Progenitor cell of endocrine pancreas (in vitro differentiated cells): ENCODE measurements around the gene ZNF439. TPM values are rescaled to one million over a fixed set of nuclear protein-coding genes. Genes with fewer than 3 reads are reported as not detected.
"Not testable (repeated sequence)": the region's sequence is repeated elsewhere in the genome, so short reads cannot be mapped to it uniquely, and the experiment has no call there.

ENCODE experiments used
- DNase-seq: peaks from one replicate; pipeline ENCODE4 v3.0.0; 2021; ENCODE audit warnings: low spot score; ENCODE audit not compliant: unreplicated experiment
- H3K27ac Mint-ChIP-seq: 2 replicates; pipeline ENCODE4 v1.8.0; 2021; ENCODE audit warnings: mild to moderate bottlenecking, moderate library complexity, mixed read lengths
- H3K27me3 Mint-ChIP-seq: 2 replicates; pipeline ENCODE4 v1.8.0; 2021; ENCODE audit warnings: mixed read lengths
- H3K36me3 Mint-ChIP-seq: 2 replicates; pipeline ENCODE4 v1.8.0; 2022; ENCODE audit warnings: mixed read lengths; ENCODE audit not compliant: insufficient read depth
- H3K4me1 Mint-ChIP-seq: 2 replicates; pipeline ENCODE4 v1.8.0; 2021; ENCODE audit warnings: low read depth, mixed read lengths
- H3K4me3 Mint-ChIP-seq: 2 replicates; pipeline ENCODE4 v1.8.0; 2021; ENCODE audit warnings: low read depth, mild to moderate bottlenecking, moderate library complexity, mixed read lengths
- H3K9me3 Mint-ChIP-seq: 2 replicates; pipeline ENCODE4 v1.8.0; 2021; ENCODE audit warnings: low read depth, mixed read lengths
- total RNA-seq: library from RNA; stranded (reverse); gene quantifications from 2 replicates; pipeline ENCODE4 v1.2.1, GENCODE V29; 2021
- TF ChIP-seq, protein P1 (sequence below): fragments of 200-600 bp; sonication (generic); IDR thresholded peaks from one replicate; pipeline ENCODE4 v1.5.0; 2021; ENCODE audit warnings: antibody characterized with exemption, mild to moderate bottlenecking; ENCODE audit not compliant: unreplicated experiment

ZNF439 gene
- total RNA-seq, 1 donor from 2014 or later, result 2.5 TPM

DNA sequence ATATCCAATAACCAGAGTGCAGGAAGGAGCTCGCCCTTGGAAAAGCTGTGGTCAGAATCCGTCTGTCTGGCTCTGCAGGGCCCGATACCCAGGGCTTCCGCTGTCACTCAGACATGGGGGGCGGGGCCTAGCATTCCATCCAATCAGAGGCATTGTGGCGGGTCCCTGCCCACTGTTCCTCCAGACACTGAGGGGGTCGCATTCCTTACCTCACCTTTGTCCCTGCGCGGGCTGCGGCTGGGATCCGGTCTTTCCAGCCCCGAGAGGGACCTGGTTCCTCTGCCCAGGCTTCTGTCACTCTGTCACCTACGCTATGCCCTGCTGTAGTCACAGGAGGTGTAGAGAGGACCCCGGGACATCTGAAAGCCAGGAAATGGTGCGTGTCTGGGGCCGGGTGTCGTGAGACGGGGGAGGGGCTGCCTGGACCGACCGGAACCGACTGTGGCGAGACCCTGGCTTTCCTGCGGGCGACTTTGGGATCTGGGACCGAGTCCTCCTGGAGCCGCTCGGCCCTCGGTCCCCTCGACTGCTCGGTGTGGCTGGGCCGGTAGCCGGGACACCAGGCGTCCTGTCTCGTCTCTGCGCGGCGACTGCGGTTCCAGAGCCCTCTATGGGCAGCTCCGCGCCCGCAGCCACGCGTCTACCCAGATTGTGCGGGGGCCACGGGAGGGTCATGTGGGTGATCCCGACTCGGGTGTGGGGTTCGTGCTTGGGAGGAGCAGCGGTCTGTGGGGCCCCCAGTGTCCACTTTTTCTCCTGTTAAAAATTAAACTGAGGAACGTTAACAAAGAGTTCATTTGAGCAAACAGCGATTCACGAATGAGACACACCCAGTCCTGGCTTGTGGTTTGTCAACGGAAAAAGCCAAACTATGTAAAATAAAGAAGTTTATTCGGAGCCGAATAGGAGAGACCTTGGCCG is 39.3 kb downstream of the ZNF439 start, which contains the start of gene ZNF69:
Gene ZNF69 (plus strand): TSS at position 172 of the 921 bp plus-strand sequence. CDS start 142 bp downstream, at position 314.
- Mint-ChIP-seq H3K9me3 (peaks cover 24% of the 10 kb centered on the region), H3K27ac (peak within 1 kb of the TSS; percentile 99), H3K4me3 (peak within 1 kb of the TSS; percentile 94), H3K27me3 (no peaks in the 10 kb centered on the region), H3K4me1 (peaks cover 13% of the 10 kb centered on the region), H3K36me3 (peaks cover 56% of the 10 kb centered on the region)
- DNase-seq, result peak; percentile 92
- TF ChIP-seq, protein P1, sequence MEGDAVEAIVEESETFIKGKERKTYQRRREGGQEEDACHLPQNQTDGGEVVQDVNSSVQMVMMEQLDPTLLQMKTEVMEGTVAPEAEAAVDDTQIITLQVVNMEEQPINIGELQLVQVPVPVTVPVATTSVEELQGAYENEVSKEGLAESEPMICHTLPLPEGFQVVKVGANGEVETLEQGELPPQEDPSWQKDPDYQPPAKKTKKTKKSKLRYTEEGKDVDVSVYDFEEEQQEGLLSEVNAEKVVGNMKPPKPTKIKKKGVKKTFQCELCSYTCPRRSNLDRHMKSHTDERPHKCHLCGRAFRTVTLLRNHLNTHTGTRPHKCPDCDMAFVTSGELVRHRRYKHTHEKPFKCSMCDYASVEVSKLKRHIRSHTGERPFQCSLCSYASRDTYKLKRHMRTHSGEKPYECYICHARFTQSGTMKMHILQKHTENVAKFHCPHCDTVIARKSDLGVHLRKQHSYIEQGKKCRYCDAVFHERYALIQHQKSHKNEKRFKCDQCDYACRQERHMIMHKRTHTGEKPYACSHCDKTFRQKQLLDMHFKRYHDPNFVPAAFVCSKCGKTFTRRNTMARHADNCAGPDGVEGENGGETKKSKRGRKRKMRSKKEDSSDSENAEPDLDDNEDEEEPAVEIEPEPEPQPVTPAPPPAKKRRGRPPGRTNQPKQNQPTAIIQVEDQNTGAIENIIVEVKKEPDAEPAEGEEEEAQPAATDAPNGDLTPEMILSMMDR, result peak; percentile 48

DNA sequence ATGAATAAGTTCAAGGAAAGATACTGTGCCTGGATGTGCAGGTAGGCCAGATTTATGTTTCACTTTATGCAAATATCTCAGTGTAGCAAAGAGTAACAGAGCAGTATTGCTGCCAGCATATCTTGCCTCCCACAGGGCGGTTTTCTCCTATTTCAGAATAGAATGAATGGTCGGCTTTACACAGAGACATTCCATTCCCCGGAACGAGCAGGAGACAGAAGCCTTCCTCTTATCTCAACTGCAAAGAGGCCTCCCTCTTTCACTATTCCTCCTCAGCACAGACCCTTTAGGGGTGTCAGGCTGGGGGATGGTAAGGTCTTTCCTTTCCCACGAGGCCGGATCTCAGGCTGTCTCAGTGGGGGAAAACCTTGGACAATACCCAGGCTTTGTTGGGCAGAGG is 41.4 kb downstream of the ZNF439 start:
- Mint-ChIP-seq H3K4me1 (peaks cover 13% of the 10 kb centered on the region), H3K27ac (peak overlapping the region; percentile 99), H3K4me3 (peak overlapping the region; percentile 94), H3K36me3 (peaks cover 76% of the 10 kb centered on the region), H3K9me3 (peaks cover 41% of the 10 kb centered on the region)
- DNase-seq, H3K27me3 Mint-ChIP-seq: not testable (repeated sequence)

DNA sequence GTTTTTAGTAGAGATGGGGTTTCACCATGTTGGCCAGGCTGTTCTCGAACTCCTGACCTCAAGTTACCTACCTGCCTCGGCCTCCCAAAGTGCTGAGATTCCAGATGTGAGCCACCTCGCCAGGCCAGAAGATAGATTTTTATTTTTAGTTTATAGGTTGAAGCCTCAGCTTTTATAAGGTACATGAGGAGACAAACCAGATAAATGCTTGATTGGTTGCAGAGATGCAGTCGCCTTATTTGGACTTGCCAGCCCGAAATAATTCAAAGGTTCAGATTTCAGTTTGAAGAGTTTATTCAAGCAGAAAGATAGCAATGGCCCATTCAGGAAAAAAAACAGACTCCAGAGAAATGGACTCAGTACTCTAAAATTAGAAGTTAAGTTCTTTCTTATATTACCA is 42.1 kb downstream of the ZNF439 start:
- H3K36me3 Mint-ChIP-seq, result peaks cover 84% of the 10 kb centered on the region
- no peaks in the 10 kb centered on the region for H3K27me3 Mint-ChIP-seq
- peaks cover 13% of the 10 kb centered on the region for H3K4me1 Mint-ChIP-seq
- TF ChIP-seq, protein P1, result no peak
- peaks cover 45% of the 10 kb centered on the region for H3K9me3 Mint-ChIP-seq
- no peak overlapping the region for H3K4me3 Mint-ChIP-seq
- peak overlapping the region; percentile 85 for H3K27ac Mint-ChIP-seq
- no peak for DNase-seq

DNA sequence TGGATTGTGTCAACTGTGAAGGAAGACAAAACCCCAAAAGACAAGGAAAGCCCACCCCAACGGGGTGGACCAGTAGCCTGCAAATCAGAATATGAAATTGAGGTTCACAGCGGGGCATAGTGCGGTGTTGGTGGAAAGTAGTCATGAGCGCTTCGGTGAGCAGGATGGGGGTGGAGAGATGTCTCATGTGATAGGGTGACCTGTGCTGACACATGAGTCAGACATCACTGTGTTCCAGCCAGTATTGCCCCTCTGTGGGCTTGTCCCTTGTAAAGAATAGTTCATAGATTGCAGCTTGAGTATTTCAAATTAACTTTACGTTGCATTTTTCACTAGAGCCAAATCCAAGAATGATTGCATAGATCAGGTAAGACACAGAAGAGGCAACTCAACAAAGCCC is 46.3 kb downstream of the ZNF439 start:
- Mint-ChIP-seq H3K4me1 (no peaks in the 10 kb centered on the region), H3K4me3 (no peak overlapping the region), H3K9me3 (peaks cover 47% of the 10 kb centered on the region), H3K27me3 (no peaks in the 10 kb centered on the region), H3K27ac (no peak overlapping the region), H3K36me3 (peaks cover 81% of the 10 kb centered on the region)
- TF ChIP-seq, protein P1, result no peak
- no peak for DNase-seq

DNA sequence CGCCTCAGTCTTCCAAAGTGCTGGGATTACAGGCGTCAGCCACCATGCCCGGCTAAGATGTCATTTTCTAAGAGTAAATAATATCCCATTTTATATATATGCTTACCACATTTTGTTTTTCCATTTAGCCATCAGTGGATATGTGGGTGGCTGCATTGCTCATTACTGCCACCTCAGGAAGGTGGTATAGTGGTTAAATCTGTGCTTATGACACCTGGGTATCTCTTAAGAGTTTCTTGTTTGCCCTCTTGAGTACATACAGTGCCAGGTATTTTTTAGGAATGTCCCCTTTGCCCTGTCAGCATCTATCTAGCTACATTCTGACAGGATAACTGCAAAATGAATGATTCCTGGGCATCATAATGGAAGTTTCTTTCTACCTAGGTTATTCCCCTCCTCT is 53.7 kb downstream of the ZNF439 start:
- H3K9me3 Mint-ChIP-seq, result peaks cover 52% of the 10 kb centered on the region

More for the DNA sequence above, 53.7 kb downstream of the ZNF439 start:
- Mint-ChIP-seq H3K36me3 (peaks cover 83% of the 10 kb centered on the region), H3K4me3 (no peak overlapping the region), H3K27me3 (no peaks in the 10 kb centered on the region), H3K27ac (peak overlapping the region; percentile 39), H3K4me1 (no peaks in the 10 kb centered on the region)
- DNase-seq, result no peak
- TF ChIP-seq, protein P1, result no peak
